ENCODE results near the gene ENPP4.

Gene ENPP4

GRCh38 chr6:46095251-46095650, 34.5 kb upstream of the ENPP4 start:
- no peaks in the 10 kb centered on the region for H3K79me2 ChIP-seq (ENCODE audit: control insufficient read depth, insufficient read depth, low read length)
- H3K4me3 ChIP-seq (ENCODE audit: low read length): no peak overlapping the region
- H3K79me1 ChIP-seq (ENCODE audit: low read length): no peaks in the 10 kb centered on the region
- no peak overlapping the region for H3K4ac ChIP-seq (ENCODE audit: low read depth, low read length)
- no peak overlapping the region for H3K9ac ChIP-seq (ENCODE audit: low read length)
- no peak overlapping the region for H2BK5ac ChIP-seq (ENCODE audit: low read length)
- H2BK120ac ChIP-seq (ENCODE audit: low read depth, low read length): no peak overlapping the region
- no peak overlapping the region for H2BK15ac ChIP-seq (replicated peaks; ENCODE audit: low read depth)
- no CpG with 5 or more reads among the region's 2 CpGs for WGBS (ENCODE audit: extremely low coverage, insufficient coverage, low lambda C conversion rate)
- H3K4me2 ChIP-seq (ENCODE audit: low read length): no peak overlapping the region
- no peak overlapping the region for H4K8ac ChIP-seq (ENCODE audit: low read depth, low read length)
- H3K36me3 ChIP-seq (ENCODE audit: control insufficient read depth, insufficient read depth, low read length): no peaks in the 10 kb centered on the region
- H3K23ac ChIP-seq (ENCODE audit: low read length): no peak overlapping the region
- H2AK5ac ChIP-seq (ENCODE audit: low read length): no peak overlapping the region
- H3K4me1 ChIP-seq (ENCODE audit: control insufficient read depth, low read depth, low read length): no peaks in the 10 kb centered on the region
- H3K27me3 ChIP-seq (ENCODE audit: insufficient read depth, low read length, poor library complexity): no peaks in the 10 kb centered on the region
- no peak overlapping the region for H4K5ac ChIP-seq (ENCODE audit: low read length)
- H3K27ac ChIP-seq (ENCODE audit: low read depth, low read length): no peak overlapping the region
- DNase-seq: no peak
- H3K18ac ChIP-seq (ENCODE audit: low read length): no peak overlapping the region
- no peak overlapping the region for H3K56ac ChIP-seq (ENCODE audit: low read length)

GRCh38 chr6:46097366-46097765, 32.4 kb upstream of the ENPP4 start:
- Histone ChIP-seq H3K9ac (ENCODE audit: low read length) (no peak overlapping the region), H4K8ac (ENCODE audit: low read depth, low read length) (no peak overlapping the region), H3K36me3 (ENCODE audit: control insufficient read depth, insufficient read depth, low read length) (no peaks in the 10 kb centered on the region), H3K4ac (ENCODE audit: low read depth, low read length) (no peak overlapping the region), H3K27me3 (ENCODE audit: insufficient read depth, low read length, poor library complexity) (no peaks in the 10 kb centered on the region), H3K56ac (ENCODE audit: low read length) (no peak overlapping the region), H2AK5ac (ENCODE audit: low read length) (no peak overlapping the region), H3K4me2 (ENCODE audit: low read length) (no peak overlapping the region), H2BK120ac (ENCODE audit: low read depth, low read length) (no peak overlapping the region), H3K18ac (ENCODE audit: low read length) (no peak overlapping the region), H3K23ac (ENCODE audit: low read length) (no peak overlapping the region), H2BK5ac (ENCODE audit: low read length) (no peak overlapping the region), H3K4me1 (ENCODE audit: control insufficient read depth, low read depth, low read length) (no peaks in the 10 kb centered on the region), H2BK15ac (replicated peaks; ENCODE audit: low read depth) (no peak overlapping the region), H3K27ac (ENCODE audit: low read depth, low read length) (no peak overlapping the region), H3K4me3 (ENCODE audit: low read length) (no peak overlapping the region), H3K79me1 (ENCODE audit: low read length) (no peaks in the 10 kb centered on the region), H4K5ac (ENCODE audit: low read length) (no peak overlapping the region), H3K79me2 (ENCODE audit: control insufficient read depth, insufficient read depth, low read length) (no peaks in the 10 kb centered on the region)
- DNase-seq: no peak

- Histone ChIP-seq H3K79me2 (ENCODE audit: control insufficient read depth, insufficient read depth, low read length) (no peaks in the 10 kb centered on the region), H3K79me1 (ENCODE audit: low read length) (no peaks in the 10 kb centered on the region), H2BK120ac (ENCODE audit: low read depth, low read length) (no peak overlapping the region), H3K4me2 (ENCODE audit: low read length) (no peak overlapping the region), H2BK15ac (replicated peaks; ENCODE audit: low read depth) (no peak overlapping the region), H4K5ac (ENCODE audit: low read length) (no peak overlapping the region), H3K4me1 (ENCODE audit: control insufficient read depth, low read depth, low read length) (no peaks in the 10 kb centered on the region), H3K9ac (ENCODE audit: low read length) (no peak overlapping the region), H3K27me3 (ENCODE audit: insufficient read depth, low read length, poor library complexity) (no peaks in the 10 kb centered on the region), H3K4ac (ENCODE audit: low read depth, low read length) (no peak overlapping the region), H3K23ac (ENCODE audit: low read length) (no peak overlapping the region), H3K18ac (ENCODE audit: low read length) (no peak overlapping the region), H2AK5ac (ENCODE audit: low read length) (no peak overlapping the region), H3K27ac (ENCODE audit: low read depth, low read length) (no peak overlapping the region), H3K4me3 (ENCODE audit: low read length) (no peak overlapping the region), H3K36me3 (ENCODE audit: control insufficient read depth, insufficient read depth, low read length) (no peaks in the 10 kb centered on the region), H2BK5ac (ENCODE audit: low read length) (no peak overlapping the region), H4K8ac (ENCODE audit: low read depth, low read length) (no peak overlapping the region), H3K56ac (ENCODE audit: low read length) (no peak overlapping the region)
- DNase-seq: no peak
- no CpG with 5 or more reads among the region's 4 CpGs for WGBS (ENCODE audit: extremely low coverage, insufficient coverage, low lambda C conversion rate)
These were observed 31.1 kb upstream of the ENPP4 start for GRCh38 chr6:46098678-46099077.

- Histone ChIP-seq H3K18ac (ENCODE audit: low read length) (no peak overlapping the region), H2BK120ac (ENCODE audit: low read depth, low read length) (no peak overlapping the region), H3K23ac (ENCODE audit: low read length) (no peak overlapping the region), H3K27ac (ENCODE audit: low read depth, low read length) (no peak overlapping the region), H2BK5ac (ENCODE audit: low read length) (no peak overlapping the region), H3K27me3 (ENCODE audit: insufficient read depth, low read length, poor library complexity) (no peaks in the 10 kb centered on the region), H3K9ac (ENCODE audit: low read length) (no peak overlapping the region), H3K4me2 (ENCODE audit: low read length) (no peak overlapping the region), H4K5ac (ENCODE audit: low read length) (no peak overlapping the region), H3K4me3 (ENCODE audit: low read length) (no peak overlapping the region), H3K4me1 (ENCODE audit: control insufficient read depth, low read depth, low read length) (no peaks in the 10 kb centered on the region), H3K56ac (ENCODE audit: low read length) (no peak overlapping the region), H3K79me1 (ENCODE audit: low read length) (no peaks in the 10 kb centered on the region), H2AK5ac (ENCODE audit: low read length) (no peak overlapping the region), H4K8ac (ENCODE audit: low read depth, low read length) (no peak overlapping the region), H3K36me3 (ENCODE audit: control insufficient read depth, insufficient read depth, low read length) (no peaks in the 10 kb centered on the region), H2BK15ac (replicated peaks; ENCODE audit: low read depth) (no peak overlapping the region), H3K79me2 (ENCODE audit: control insufficient read depth, insufficient read depth, low read length) (no peaks in the 10 kb centered on the region), H3K4ac (ENCODE audit: low read depth, low read length) (no peak overlapping the region)
- no CpG with 5 or more reads among the region's 3 CpGs for WGBS (ENCODE audit: extremely low coverage, insufficient coverage, low lambda C conversion rate)
- no peak for DNase-seq
These were observed 29.8 kb upstream of the ENPP4 start for GRCh38 chr6:46099952-46100351.

GRCh38 chr6:46102123-46102522, 27.7 kb upstream of the ENPP4 start:
- H2AK5ac ChIP-seq (ENCODE audit: low read length): no peak overlapping the region
- H3K27me3 ChIP-seq (ENCODE audit: insufficient read depth, low read length, poor library complexity): no peaks in the 10 kb centered on the region
- no peak for DNase-seq
- no peak overlapping the region for H3K56ac ChIP-seq (ENCODE audit: low read length)
- H4K5ac ChIP-seq (ENCODE audit: low read length): no peak overlapping the region
- no peak overlapping the region for H3K27ac ChIP-seq (ENCODE audit: low read depth, low read length)
- WGBS (ENCODE audit: extremely low coverage, insufficient coverage, low lambda C conversion rate): no CpG with 5 or more reads among the region's 3 CpGs
- no peak overlapping the region for H2BK120ac ChIP-seq (ENCODE audit: low read depth, low read length)
- no peak overlapping the region for H3K9ac ChIP-seq (ENCODE audit: low read length)
- H3K36me3 ChIP-seq (ENCODE audit: control insufficient read depth, insufficient read depth, low read length): no peaks in the 10 kb centered on the region
- H3K4me1 ChIP-seq (ENCODE audit: control insufficient read depth, low read depth, low read length): no peaks in the 10 kb centered on the region
- H3K18ac ChIP-seq (ENCODE audit: low read length): no peak overlapping the region
- no peak overlapping the region for H4K8ac ChIP-seq (ENCODE audit: low read depth, low read length)
- H3K79me2 ChIP-seq (ENCODE audit: control insufficient read depth, insufficient read depth, low read length): no peaks in the 10 kb centered on the region
- H3K79me1 ChIP-seq (ENCODE audit: low read length): no peaks in the 10 kb centered on the region
- H3K23ac ChIP-seq (ENCODE audit: low read length): no peak overlapping the region
- no peak overlapping the region for H2BK5ac ChIP-seq (ENCODE audit: low read length)
- H2BK15ac ChIP-seq (replicated peaks; ENCODE audit: low read depth): no peak overlapping the region
- no peak overlapping the region for H3K4me3 ChIP-seq (ENCODE audit: low read length)
- H3K4me2 ChIP-seq (ENCODE audit: low read length): no peak overlapping the region
- no peak overlapping the region for H3K4ac ChIP-seq (ENCODE audit: low read depth, low read length)

- H4K5ac ChIP-seq (ENCODE audit: low read length): no peak overlapping the region
- no peak overlapping the region for H3K23ac ChIP-seq (ENCODE audit: low read length)
- no peak overlapping the region for H3K4ac ChIP-seq (ENCODE audit: low read depth, low read length)
- no peak overlapping the region for H3K4me2 ChIP-seq (ENCODE audit: low read length)
- H3K9ac ChIP-seq (ENCODE audit: low read length): no peak overlapping the region
- no peak overlapping the region for H2AK5ac ChIP-seq (ENCODE audit: low read length)
- no peaks in the 10 kb centered on the region for H3K36me3 ChIP-seq (ENCODE audit: control insufficient read depth, insufficient read depth, low read length)
- no peak overlapping the region for H3K4me3 ChIP-seq (ENCODE audit: low read length)
- no peaks in the 10 kb centered on the region for H3K79me2 ChIP-seq (ENCODE audit: control insufficient read depth, insufficient read depth, low read length)
- H3K79me1 ChIP-seq (ENCODE audit: low read length): no peaks in the 10 kb centered on the region
- no peak overlapping the region for H3K56ac ChIP-seq (ENCODE audit: low read length)
- H4K8ac ChIP-seq (ENCODE audit: low read depth, low read length): no peak overlapping the region
- H3K27me3 ChIP-seq (ENCODE audit: insufficient read depth, low read length, poor library complexity): no peaks in the 10 kb centered on the region
- no peak overlapping the region for H3K27ac ChIP-seq (ENCODE audit: low read depth, low read length)
- H2BK15ac ChIP-seq (replicated peaks; ENCODE audit: low read depth): no peak overlapping the region
- no peak overlapping the region for H2BK120ac ChIP-seq (ENCODE audit: low read depth, low read length)
- no peak overlapping the region for H2BK5ac ChIP-seq (ENCODE audit: low read length)
- H3K4me1 ChIP-seq (ENCODE audit: control insufficient read depth, low read depth, low read length): no peaks in the 10 kb centered on the region
- peak; percentile 28 for DNase-seq
- no peak overlapping the region for H3K18ac ChIP-seq (ENCODE audit: low read length)
These were observed 26.2 kb upstream of the ENPP4 start for GRCh38 chr6:46103441-46104115.

All from mesendoderm (in vitro differentiated cells).